ENCODE data around the gene TRAF3IP1.
"Not testable (repeated sequence)": the region's sequence is repeated elsewhere in the genome, so short reads cannot be mapped to it uniquely, and the experiment has no call there.

The TRAF3IP1 gene

GRCh38 chr2:238352361-238352760, 32.0 kb downstream of the TRAF3IP1 start:
- H3K27me3 ChIP-seq (ENCODE audit: control insufficient read depth, insufficient read depth, low read length, poor library complexity, severe bottlenecking) = no peaks in the 10 kb centered on the region
- H3K36me3 ChIP-seq (ENCODE audit: control insufficient read depth, insufficient read depth, low read length) = peaks cover 3% of the 10 kb centered on the region
- no peaks in the 10 kb centered on the region for H3K4me1 ChIP-seq (ENCODE audit: control insufficient read depth, insufficient read depth, low read length)
- no peaks in the 10 kb centered on the region for H3K9me3 ChIP-seq (ENCODE audit: control insufficient read depth, low read length)
- no peak overlapping the region for H3K27ac ChIP-seq (ENCODE audit: insufficient read depth, low read depth, low read length, poor library complexity, severe bottlenecking)
- 94 to 95% methylated on average over 9 of the region's 9 CpGs for WGBS, 2 experiments
- H3K4me3 ChIP-seq (ENCODE audit: insufficient read depth, low read depth, low read length) = no peak overlapping the region

- WGBS, 2 experiments = 97 to 98% methylated on average over 3 of the region's 3 CpGs
- Histone ChIP-seq H3K4me1 (ENCODE audit: control insufficient read depth, insufficient read depth, low read length) (no peaks in the 10 kb centered on the region), H3K9me3 (ENCODE audit: control insufficient read depth, low read length) (no peaks in the 10 kb centered on the region), H3K36me3 (ENCODE audit: control insufficient read depth, insufficient read depth, low read length) (peaks cover 12% of the 10 kb centered on the region), H3K27ac (ENCODE audit: insufficient read depth, low read depth, low read length, poor library complexity, severe bottlenecking) (no peak overlapping the region), H3K27me3 (ENCODE audit: control insufficient read depth, insufficient read depth, low read length, poor library complexity, severe bottlenecking) (no peaks in the 10 kb centered on the region), H3K4me3 (ENCODE audit: insufficient read depth, low read depth, low read length) (no peak overlapping the region)
Measured at GRCh38 chr2:238358769-238359168, 38.5 kb downstream of the TRAF3IP1 start.

GRCh38 chr2:238359403-238359802, 39.1 kb downstream of the TRAF3IP1 start:
- 95 to 97% methylated on average over 3 of the region's 3 CpGs for WGBS, 2 experiments
- Histone ChIP-seq H3K27me3 (ENCODE audit: control insufficient read depth, insufficient read depth, low read length, poor library complexity, severe bottlenecking) (no peaks in the 10 kb centered on the region), H3K36me3 (ENCODE audit: control insufficient read depth, insufficient read depth, low read length) (peaks cover 12% of the 10 kb centered on the region)

GRCh38 chr2:238361877-238362276, 41.6 kb downstream of the TRAF3IP1 start:
- Histone ChIP-seq H3K27ac (ENCODE audit: insufficient read depth, low read depth, low read length, poor library complexity, severe bottlenecking) (no peak overlapping the region), H3K27me3 (ENCODE audit: control insufficient read depth, insufficient read depth, low read length, poor library complexity, severe bottlenecking) (no peaks in the 10 kb centered on the region), H3K36me3 (ENCODE audit: control insufficient read depth, insufficient read depth, low read length) (peaks cover 12% of the 10 kb centered on the region), H3K4me1 (ENCODE audit: control insufficient read depth, insufficient read depth, low read length) (no peaks in the 10 kb centered on the region), H3K4me3 (ENCODE audit: insufficient read depth, low read depth, low read length) (no peak overlapping the region), H3K9me3 (ENCODE audit: control insufficient read depth, low read length) (no peaks in the 10 kb centered on the region)
- WGBS, 2 experiments = 87 to 88% methylated on average over 9 of the region's 9 CpGs

More at GRCh38 chr2:238359403-238359802, 39.1 kb downstream of the TRAF3IP1 start:
- no peaks in the 10 kb centered on the region for H3K9me3 ChIP-seq (ENCODE audit: control insufficient read depth, low read length)
- no peaks in the 10 kb centered on the region for H3K4me1 ChIP-seq (ENCODE audit: control insufficient read depth, insufficient read depth, low read length)
- H3K27ac ChIP-seq (ENCODE audit: insufficient read depth, low read depth, low read length, poor library complexity, severe bottlenecking) = no peak overlapping the region
- no peak overlapping the region for H3K4me3 ChIP-seq (ENCODE audit: insufficient read depth, low read depth, low read length)

- Histone ChIP-seq H3K36me3 (ENCODE audit: control insufficient read depth, insufficient read depth, low read length) (peaks cover 12% of the 10 kb centered on the region), H3K27me3 (ENCODE audit: control insufficient read depth, insufficient read depth, low read length, poor library complexity, severe bottlenecking) (no peaks in the 10 kb centered on the region), H3K9me3 (ENCODE audit: control insufficient read depth, low read length) (no peaks in the 10 kb centered on the region), H3K27ac (ENCODE audit: insufficient read depth, low read depth, low read length, poor library complexity, severe bottlenecking) (no peak overlapping the region), H3K4me3 (ENCODE audit: insufficient read depth, low read depth, low read length) (no peak overlapping the region), H3K4me1 (ENCODE audit: control insufficient read depth, insufficient read depth, low read length) (no peaks in the 10 kb centered on the region)
- 94 to 95% methylated on average over 7 of the region's 7 CpGs for WGBS, 2 experiments
Measured at GRCh38 chr2:238362626-238363025, 42.3 kb downstream of the TRAF3IP1 start.

GRCh38 chr2:238369591-238370040, 49.3 kb downstream of the TRAF3IP1 start:
- 90 to 92% methylated on average over 10 of the region's 10 CpGs for WGBS, 2 experiments
- no peaks in the 10 kb centered on the region for H3K4me1 ChIP-seq (ENCODE audit: control insufficient read depth, insufficient read depth, low read length)
- H3K9me3 ChIP-seq (ENCODE audit: control insufficient read depth, low read length) = no peaks in the 10 kb centered on the region
- no peak overlapping the region for H3K27ac ChIP-seq (ENCODE audit: insufficient read depth, low read depth, low read length, poor library complexity, severe bottlenecking)
- H3K4me3 ChIP-seq (ENCODE audit: insufficient read depth, low read depth, low read length) = no peak overlapping the region
- no peaks in the 10 kb centered on the region for H3K36me3 ChIP-seq (ENCODE audit: control insufficient read depth, insufficient read depth, low read length)
- no peaks in the 10 kb centered on the region for H3K27me3 ChIP-seq (ENCODE audit: control insufficient read depth, insufficient read depth, low read length, poor library complexity, severe bottlenecking)

- WGBS, 2 experiments = 95% methylated on average over 10 of the region's 10 CpGs
- H3K4me1 ChIP-seq (ENCODE audit: control insufficient read depth, insufficient read depth, low read length) = no peaks in the 10 kb centered on the region
- H3K9me3 ChIP-seq (ENCODE audit: control insufficient read depth, low read length) = no peaks in the 10 kb centered on the region
- H3K36me3 ChIP-seq (ENCODE audit: control insufficient read depth, insufficient read depth, low read length) = no peaks in the 10 kb centered on the region
- no peak overlapping the region for H3K27ac ChIP-seq (ENCODE audit: insufficient read depth, low read depth, low read length, poor library complexity, severe bottlenecking)
- H3K4me3 ChIP-seq (ENCODE audit: insufficient read depth, low read depth, low read length) = no peak overlapping the region
- no peaks in the 10 kb centered on the region for H3K27me3 ChIP-seq (ENCODE audit: control insufficient read depth, insufficient read depth, low read length, poor library complexity, severe bottlenecking)
Measured at GRCh38 chr2:238370094-238370822, 49.9 kb downstream of the TRAF3IP1 start.

- Histone ChIP-seq H3K36me3 (ENCODE audit: control insufficient read depth, insufficient read depth, low read length) (no peaks in the 10 kb centered on the region), H3K27ac (ENCODE audit: insufficient read depth, low read depth, low read length, poor library complexity, severe bottlenecking) (no peak overlapping the region), H3K27me3 (ENCODE audit: control insufficient read depth, insufficient read depth, low read length, poor library complexity, severe bottlenecking) (no peaks in the 10 kb centered on the region), H3K4me1 (ENCODE audit: control insufficient read depth, insufficient read depth, low read length) (no peaks in the 10 kb centered on the region), H3K9me3 (ENCODE audit: control insufficient read depth, low read length) (no peaks in the 10 kb centered on the region), H3K4me3 (ENCODE audit: insufficient read depth, low read depth, low read length) (no peak overlapping the region)
- WGBS, 2 experiments = 72 to 76% methylated on average over 9 of the region's 10 CpGs
Measured at GRCh38 chr2:238370823-238371372, 50.6 kb downstream of the TRAF3IP1 start.

GRCh38 chr2:238372277-238372676, 52.0 kb downstream of the TRAF3IP1 start:
- H3K27me3 ChIP-seq (ENCODE audit: control insufficient read depth, insufficient read depth, low read length, poor library complexity, severe bottlenecking); H3K27ac ChIP-seq (ENCODE audit: insufficient read depth, low read depth, low read length, poor library complexity, severe bottlenecking); H3K9me3 ChIP-seq (ENCODE audit: control insufficient read depth, low read length); H3K4me1 ChIP-seq (ENCODE audit: control insufficient read depth, insufficient read depth, low read length); H3K36me3 ChIP-seq (ENCODE audit: control insufficient read depth, insufficient read depth, low read length); H3K4me3 ChIP-seq (ENCODE audit: insufficient read depth, low read depth, low read length): not testable (repeated sequence)
- WGBS, 2 experiments = 76 to 92% methylated on average over 2 to 3 of the region's 3 CpGs

- WGBS, 2 experiments = 93 to 95% methylated on average over 7 to 8 of the region's 8 CpGs
- H3K4me3 ChIP-seq (ENCODE audit: insufficient read depth, low read depth, low read length) = no peak overlapping the region
Measured at GRCh38 chr2:238376884-238377391, 56.6 kb downstream of the TRAF3IP1 start.

More at GRCh38 chr2:238376884-238377391, 56.6 kb downstream of the TRAF3IP1 start:
- Histone ChIP-seq H3K27ac (ENCODE audit: insufficient read depth, low read depth, low read length, poor library complexity, severe bottlenecking) (no peak overlapping the region), H3K27me3 (ENCODE audit: control insufficient read depth, insufficient read depth, low read length, poor library complexity, severe bottlenecking) (no peaks in the 10 kb centered on the region), H3K36me3 (ENCODE audit: control insufficient read depth, insufficient read depth, low read length) (no peaks in the 10 kb centered on the region), H3K9me3 (ENCODE audit: control insufficient read depth, low read length) (no peaks in the 10 kb centered on the region), H3K4me1 (ENCODE audit: control insufficient read depth, insufficient read depth, low read length) (no peaks in the 10 kb centered on the region)

All from ectodermal cell (in vitro differentiated cells).